GM18873 (cell line): Measurements from ENCODE around the gene CNOT6L.
"Not testable (repeated sequence)": the region's sequence is repeated elsewhere in the genome, so short reads cannot be mapped to it uniquely, and the experiment has no call there.

Source experiments
- ATAC-seq: cut with Tn5 transposase; IDR thresholded peaks from one replicate; pipeline ENCODE4 v1.9.1; 2021; ENCODE audit warnings: mild to moderate bottlenecking, moderate library complexity, moderate number of reproducible peaks; ENCODE audit not compliant: unreplicated experiment, low FRiP score

The CNOT6L gene

GRCh38 chr4:77783895-77784294, 35.3 kb downstream of the CNOT6L start:
- no peak for ATAC-seq

DNA sequence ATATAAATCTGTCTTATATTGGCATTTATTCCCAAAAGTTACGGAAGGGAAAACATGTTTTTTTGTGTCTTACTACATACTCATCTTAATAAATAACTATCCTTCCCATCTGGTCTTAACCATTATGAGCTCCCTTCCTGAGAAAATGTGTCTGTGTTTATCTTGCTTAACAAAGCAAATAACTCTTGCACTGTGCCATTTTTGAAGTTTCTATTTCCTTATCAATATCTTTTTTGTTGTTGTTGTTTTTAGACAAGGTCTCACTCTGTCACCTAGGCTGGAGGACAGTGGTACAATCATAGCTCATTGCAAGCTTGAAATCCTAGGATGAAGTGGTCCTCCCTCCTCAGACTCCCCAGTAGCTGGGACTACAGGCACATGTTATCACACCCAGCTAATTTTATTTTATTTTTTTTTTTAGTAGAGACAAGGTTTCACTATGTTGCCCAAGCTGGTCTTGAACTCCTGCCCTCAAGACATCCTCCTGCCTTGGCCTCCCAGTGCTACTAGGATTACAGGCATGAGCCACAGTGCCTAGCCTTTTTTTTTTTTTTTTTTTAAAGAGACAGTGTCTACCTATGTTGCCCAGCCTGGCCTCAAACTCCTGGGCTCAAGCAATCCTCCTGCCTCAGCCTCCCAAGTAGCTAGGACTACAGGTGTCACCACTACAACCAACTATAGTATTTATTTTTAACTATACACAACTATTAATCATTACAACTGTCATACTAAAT, 36.9 kb downstream of the CNOT6L start:
- ATAC-seq: no peak

- ATAC-seq: not testable (repeated sequence)
These were observed 38.4 kb downstream of the CNOT6L start for GRCh38 chr4:77780762-77781161.

- no peak for ATAC-seq
These were observed 41.9 kb downstream of the CNOT6L start for GRCh38 chr4:77777135-77777807.

DNA sequence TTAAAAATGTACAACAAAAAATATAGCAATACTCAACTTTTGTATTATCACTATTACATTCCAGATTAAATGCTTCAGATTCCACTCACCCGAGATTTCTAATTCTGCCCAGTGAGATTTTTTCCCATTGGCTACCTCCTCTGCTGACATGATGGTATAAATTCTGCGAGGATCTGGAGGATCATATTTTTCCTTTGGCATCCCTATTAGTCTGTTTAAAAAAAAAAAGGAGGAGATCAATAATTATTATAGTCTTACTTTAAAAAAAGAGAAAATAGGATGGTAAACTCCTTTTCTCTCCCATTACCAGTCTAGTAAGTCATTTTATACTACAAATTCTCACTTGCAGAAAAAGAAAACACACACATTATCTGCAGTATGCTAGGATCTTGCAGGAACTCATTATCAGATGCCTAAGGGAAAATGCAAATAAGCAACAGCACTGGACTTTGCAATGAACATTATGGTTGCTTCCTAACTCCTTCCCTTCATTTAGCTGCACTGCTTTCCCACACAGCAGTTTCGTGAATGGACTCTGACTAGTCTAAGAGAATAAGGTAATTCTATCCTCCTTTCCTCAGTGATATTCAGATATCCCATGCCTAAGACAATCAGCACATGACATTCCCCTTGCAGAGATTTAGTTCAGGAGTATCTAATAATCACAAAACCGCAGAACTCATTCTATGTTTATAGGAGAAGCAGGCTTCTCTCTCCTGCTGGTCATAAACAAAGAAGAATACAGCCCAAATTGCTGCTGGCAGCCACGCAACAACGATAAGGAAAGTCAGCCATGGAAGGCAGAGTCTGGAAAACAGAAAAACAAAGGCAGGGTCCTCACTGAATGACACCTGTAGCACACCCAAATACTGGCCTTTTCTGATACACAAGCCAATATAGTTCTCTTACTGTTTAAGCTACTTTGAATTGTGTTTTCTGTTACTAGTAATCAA, 42.7 kb downstream of the CNOT6L start:
- ATAC-seq: no peak

GRCh38 chr4:77773101-77773500, 46.1 kb downstream of the CNOT6L start:
- no peak for ATAC-seq

DNA sequence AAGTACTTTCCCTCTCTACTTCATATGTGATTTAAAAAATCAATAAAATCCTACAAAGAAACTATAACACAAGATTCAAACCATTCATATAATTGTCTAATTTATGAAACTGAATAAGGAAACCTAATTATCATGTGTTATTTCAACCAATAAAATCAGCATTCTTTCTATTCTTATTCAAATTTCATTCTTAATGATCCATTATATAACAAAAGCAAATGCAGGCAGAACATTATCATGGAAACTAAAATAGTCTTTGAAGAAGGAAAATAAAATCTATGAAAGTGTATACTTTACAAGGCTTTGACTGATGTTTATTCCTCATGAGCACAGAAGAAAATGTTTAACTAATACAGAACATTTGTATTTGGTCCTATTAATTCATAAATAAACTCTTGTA, 47.6 kb downstream of the CNOT6L start:
- no peak for ATAC-seq

DNA sequence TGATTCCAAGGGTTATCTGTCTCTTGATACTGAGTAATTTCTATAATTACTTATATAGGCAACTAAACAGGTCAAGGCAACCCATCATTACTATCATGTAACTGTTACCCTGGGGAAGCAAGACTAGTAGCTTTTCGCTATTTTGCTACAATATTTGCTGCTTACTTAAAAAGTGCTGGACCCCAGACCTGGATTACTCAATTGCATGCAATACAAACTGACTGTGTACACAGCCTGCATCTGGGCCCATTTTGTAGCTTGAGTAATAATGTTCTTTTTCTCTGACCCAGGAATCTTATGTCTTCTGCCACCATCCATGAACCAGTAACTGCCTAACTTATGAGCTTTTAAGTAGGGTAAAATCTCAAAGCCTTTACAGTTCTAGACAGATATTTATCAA, 53.4 kb downstream of the CNOT6L start:
- no peak for ATAC-seq

DNA sequence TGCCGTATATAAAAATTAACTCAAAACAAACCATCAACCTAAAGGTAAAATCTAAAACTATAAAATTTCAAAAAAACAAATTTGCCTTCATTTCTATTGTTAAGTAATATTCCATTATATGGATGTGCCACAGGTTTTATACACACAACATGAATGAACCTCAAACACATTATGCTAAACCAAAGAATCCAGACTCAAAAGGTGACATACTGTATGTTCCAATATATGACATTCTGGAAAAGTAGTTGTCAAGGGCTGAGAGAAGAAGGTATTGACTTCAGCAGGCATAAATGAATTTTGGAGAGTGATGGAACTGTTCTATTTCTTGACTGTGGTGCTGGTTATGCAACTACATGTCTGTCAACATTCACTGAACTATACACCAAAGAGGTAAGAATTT, 56.6 kb downstream of the CNOT6L start:
- ATAC-seq: no peak

- no peak for ATAC-seq
These were observed 57.6 kb downstream of the CNOT6L start for GRCh38 chr4:77761595-77761994.

DNA sequence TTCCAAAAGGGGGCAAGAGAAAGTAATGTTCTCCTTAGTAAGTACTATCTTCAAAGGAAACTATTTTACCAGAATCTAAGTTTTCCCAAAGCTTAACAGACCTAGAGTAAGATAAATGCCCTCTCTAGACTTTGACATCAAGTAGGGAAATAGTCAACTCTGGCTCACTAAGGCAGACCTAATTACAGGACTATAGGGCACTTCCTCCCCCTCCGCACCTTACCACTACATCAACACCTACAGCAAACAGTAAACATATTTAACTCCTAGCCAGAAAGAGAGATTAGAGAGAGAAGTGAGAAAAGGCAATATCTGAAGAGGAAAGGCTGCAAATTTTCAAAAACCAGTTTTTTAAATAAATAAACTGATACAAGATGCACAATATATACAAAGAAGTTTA, 60.4 kb downstream of the CNOT6L start:
- no peak for ATAC-seq

GRCh38 chr4:77751764-77752163, 67.4 kb downstream of the CNOT6L start:
- no peak for ATAC-seq

DNA sequence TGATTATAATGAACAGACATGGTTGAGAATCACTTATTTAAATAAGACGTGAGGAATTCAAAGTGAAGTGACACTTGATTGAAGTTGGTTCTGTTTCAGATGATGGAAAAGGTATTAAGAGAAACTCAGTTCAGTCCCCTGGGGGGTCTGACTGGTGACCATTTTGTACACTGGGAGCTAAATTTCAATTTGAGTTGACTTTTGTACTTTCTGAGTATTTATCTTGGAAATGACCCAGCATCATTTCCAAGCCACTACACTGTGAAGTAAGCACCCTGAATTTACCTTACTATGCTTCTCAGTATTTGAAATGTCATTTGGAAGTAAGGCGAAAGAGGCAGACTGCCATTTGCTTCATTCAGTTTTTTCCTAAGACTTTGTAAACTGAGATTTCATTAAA, 73.4 kb downstream of the CNOT6L start:
- no peak for ATAC-seq

DNA sequence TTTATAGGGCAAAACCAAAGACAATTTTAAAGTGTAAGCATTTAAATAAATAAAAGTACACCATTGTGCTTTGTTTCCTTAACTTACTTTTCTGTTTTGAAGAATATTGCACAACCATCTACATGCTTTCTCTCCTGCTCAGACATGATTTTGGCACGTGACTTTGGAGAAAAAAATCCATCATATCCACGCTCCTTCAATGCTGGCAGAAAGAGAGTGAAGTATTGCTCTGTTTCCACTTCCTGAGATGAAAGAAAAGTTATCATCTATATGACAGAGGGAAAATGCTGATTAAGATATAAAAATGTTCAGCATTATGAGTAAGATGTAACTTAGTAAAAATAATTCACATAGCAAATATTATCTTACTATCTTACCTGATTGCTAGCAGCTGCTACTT, 77.1 kb downstream of the CNOT6L start:
- no peak for ATAC-seq

- no peak for ATAC-seq
These were observed 78.7 kb downstream of the CNOT6L start for GRCh38 chr4:77740480-77740879.

GRCh38 chr4:77734928-77735327, 84.2 kb downstream of the CNOT6L start:
- peak; percentile 87 for ATAC-seq

- no peak for ATAC-seq
These were observed 87.5 kb downstream of the CNOT6L start for GRCh38 chr4:77731656-77732055.

DNA sequence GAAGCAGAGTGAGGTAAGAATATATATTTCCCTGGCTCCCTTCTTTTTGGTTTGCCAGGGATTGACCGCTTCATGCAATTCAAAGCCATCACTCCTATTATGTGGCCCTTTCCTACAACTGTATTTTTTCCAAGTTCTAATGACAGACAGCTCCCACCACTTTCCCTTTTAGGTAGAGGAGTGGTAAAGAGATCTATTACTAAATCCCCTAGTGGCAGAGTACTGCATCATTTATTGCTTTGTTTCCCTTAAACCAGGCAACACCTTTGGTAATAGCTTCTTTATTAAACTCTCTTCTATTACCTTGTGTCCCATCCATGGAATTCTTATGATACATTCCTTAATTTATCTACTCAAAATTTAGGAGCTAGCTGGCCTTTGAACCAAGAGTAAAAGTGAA, 90.7 kb downstream of the CNOT6L start:
- no peak for ATAC-seq

DNA sequence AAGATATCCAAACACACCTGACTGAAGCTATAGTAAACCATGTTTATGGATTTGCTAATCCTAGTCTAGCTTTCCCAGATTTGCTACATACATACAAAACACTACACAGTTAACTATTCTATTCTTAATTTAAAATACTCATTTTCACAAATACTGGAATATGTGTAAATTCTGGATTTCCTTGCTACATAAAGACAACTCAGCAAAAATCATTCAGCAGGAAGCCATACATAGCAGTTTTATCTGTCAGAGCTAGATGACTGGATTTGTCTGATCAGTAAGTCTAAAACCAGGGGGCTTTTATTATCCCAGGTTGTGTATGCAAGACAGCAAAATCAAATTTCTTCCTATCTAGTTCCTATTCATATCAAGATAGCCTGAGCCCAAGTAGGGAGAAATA, 98.1 kb downstream of the CNOT6L start:
- no peak for ATAC-seq

- not testable (repeated sequence) for ATAC-seq
These were observed 100.7 kb downstream of the CNOT6L start for GRCh38 chr4:77718500-77718899.
